ENCODE results near the gene DEFB113.

The DEFB113 gene

DNA sequence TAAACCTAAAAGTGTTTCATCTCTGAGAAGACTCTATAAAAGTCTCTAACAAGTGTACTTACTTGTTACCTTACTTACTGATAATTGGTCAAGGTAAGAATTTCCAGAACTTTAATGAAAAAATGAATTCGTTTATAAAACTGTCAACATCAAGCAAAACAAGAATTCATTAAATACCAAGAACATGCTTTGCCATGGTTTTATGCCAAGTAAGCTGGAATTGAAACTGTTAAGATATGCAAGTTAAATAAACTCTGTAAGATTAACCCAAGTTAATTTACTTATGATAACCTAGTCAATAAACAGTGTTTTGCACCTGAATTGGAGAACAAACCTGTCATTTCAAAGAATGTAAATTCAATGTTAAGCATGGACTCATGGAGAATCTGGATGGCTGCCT lies 17.1 kb upstream of the DEFB113 start:
- Histone ChIP-seq H3K27me3 (replicated peaks; ENCODE audit: insufficient read depth, low read length) (no peaks in the 10 kb centered on the region), H3K9me2 (replicated peaks; ENCODE audit: insufficient read depth, low read length) (no peaks in the 10 kb centered on the region), H3K4me1 (ENCODE audit: low read length) (no peaks in the 10 kb centered on the region), H3F3A (ENCODE audit: insufficient read depth, low read length) (no peaks in the 10 kb centered on the region), H3K9ac (ENCODE audit: low read length) (no peak overlapping the region), H3K4me3 (ENCODE audit: low read length) (no peak overlapping the region), H3K9me3 (replicated peaks; ENCODE audit: insufficient read depth, low read length) (no peaks in the 10 kb centered on the region), H3K4me2 (ENCODE audit: low read depth, low read length) (no peak overlapping the region), H3K27ac (ENCODE audit: low read length) (no peak overlapping the region), H4K20me1 (ENCODE audit: insufficient read depth, low read length) (no peaks in the 10 kb centered on the region), H2AFZ (ENCODE audit: low read length) (no peak overlapping the region), H3K36me3 (replicated peaks; ENCODE audit: insufficient read depth, low read length) (no peaks in the 10 kb centered on the region), H3K79me2 (ENCODE audit: low read length) (no peaks in the 10 kb centered on the region)
- no peak for TF ChIP-seq EZH2 (optimal IDR thresholded peaks at IDR 0.05; ENCODE audit: low read depth, low read length)
- TF ChIP-seq, protein P1, sequence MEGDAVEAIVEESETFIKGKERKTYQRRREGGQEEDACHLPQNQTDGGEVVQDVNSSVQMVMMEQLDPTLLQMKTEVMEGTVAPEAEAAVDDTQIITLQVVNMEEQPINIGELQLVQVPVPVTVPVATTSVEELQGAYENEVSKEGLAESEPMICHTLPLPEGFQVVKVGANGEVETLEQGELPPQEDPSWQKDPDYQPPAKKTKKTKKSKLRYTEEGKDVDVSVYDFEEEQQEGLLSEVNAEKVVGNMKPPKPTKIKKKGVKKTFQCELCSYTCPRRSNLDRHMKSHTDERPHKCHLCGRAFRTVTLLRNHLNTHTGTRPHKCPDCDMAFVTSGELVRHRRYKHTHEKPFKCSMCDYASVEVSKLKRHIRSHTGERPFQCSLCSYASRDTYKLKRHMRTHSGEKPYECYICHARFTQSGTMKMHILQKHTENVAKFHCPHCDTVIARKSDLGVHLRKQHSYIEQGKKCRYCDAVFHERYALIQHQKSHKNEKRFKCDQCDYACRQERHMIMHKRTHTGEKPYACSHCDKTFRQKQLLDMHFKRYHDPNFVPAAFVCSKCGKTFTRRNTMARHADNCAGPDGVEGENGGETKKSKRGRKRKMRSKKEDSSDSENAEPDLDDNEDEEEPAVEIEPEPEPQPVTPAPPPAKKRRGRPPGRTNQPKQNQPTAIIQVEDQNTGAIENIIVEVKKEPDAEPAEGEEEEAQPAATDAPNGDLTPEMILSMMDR (IDR thresholded peaks at IDR 0.05; ENCODE audit: low read length): no peak
- no peak for TF ChIP-seq EZH2phosphoT487 (IDR thresholded peaks at IDR 0.05; ENCODE audit: low read length)
- no peak for DNase-seq

DNA sequence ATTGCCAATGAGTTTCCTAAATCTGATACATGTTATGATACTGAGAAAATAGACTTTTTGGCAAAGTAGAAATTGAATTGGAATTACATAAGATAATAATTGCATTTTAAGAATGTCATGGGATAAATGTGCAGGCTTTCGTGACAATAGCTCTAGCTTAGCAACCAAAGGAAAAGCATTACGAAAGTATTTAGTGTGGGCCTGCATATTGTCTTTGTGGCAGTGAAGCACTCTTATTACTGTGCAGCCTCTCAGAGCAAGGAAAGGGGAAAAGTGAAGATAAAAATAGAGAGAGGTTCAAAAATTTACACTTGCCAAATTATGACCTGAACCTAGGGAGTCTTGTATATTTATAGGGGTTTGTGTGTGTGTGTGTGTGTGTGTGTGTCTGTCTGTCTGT lies 12.6 kb upstream of the DEFB113 start:
- Histone ChIP-seq H3K36me3 (replicated peaks; ENCODE audit: insufficient read depth, low read length) (no peaks in the 10 kb centered on the region), H3K9ac (ENCODE audit: low read length) (no peak overlapping the region), H3F3A (ENCODE audit: insufficient read depth, low read length) (no peaks in the 10 kb centered on the region), H3K4me1 (ENCODE audit: low read length) (no peaks in the 10 kb centered on the region), H3K9me2 (replicated peaks; ENCODE audit: insufficient read depth, low read length) (no peaks in the 10 kb centered on the region), H4K20me1 (ENCODE audit: insufficient read depth, low read length) (no peaks in the 10 kb centered on the region), H3K9me3 (replicated peaks; ENCODE audit: insufficient read depth, low read length) (no peaks in the 10 kb centered on the region), H3K27me3 (replicated peaks; ENCODE audit: insufficient read depth, low read length) (no peaks in the 10 kb centered on the region), H3K79me2 (ENCODE audit: low read length) (no peaks in the 10 kb centered on the region), H3K27ac (ENCODE audit: low read length) (no peak overlapping the region), H3K4me3 (ENCODE audit: low read length) (no peak overlapping the region), H3K4me2 (ENCODE audit: low read depth, low read length) (no peak overlapping the region), H2AFZ (ENCODE audit: low read length) (no peak overlapping the region)
- no peak for DNase-seq
- TF ChIP-seq, protein P1 (IDR thresholded peaks at IDR 0.05; ENCODE audit: low read length): no peak
- TF ChIP-seq EZH2 (optimal IDR thresholded peaks at IDR 0.05; ENCODE audit: low read depth, low read length) (no peak), EZH2phosphoT487 (IDR thresholded peaks at IDR 0.05; ENCODE audit: low read length) (no peak)

DNA sequence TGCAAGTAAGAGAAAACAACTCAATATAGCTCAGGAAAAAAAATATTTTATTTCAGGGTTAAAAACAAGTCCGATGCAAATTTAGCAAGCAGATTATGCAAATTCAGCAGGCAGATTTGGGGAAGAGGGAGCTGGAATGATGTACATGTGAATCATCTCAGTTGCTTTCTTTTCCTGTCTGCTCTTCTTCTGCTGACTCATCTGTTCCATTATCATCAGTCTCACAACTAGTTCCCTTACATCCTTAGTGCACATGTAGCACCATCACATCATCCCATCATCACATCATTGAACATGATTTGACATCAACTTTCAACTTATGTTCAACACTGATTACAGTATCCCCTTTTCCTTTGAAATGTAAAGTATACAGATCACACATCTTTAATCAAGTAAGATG lies 11.5 kb upstream of the DEFB113 start:
- Histone ChIP-seq H3K4me1 (ENCODE audit: low read length) (no peaks in the 10 kb centered on the region), H3K9ac (ENCODE audit: low read length) (no peak overlapping the region), H3F3A (ENCODE audit: insufficient read depth, low read length) (no peaks in the 10 kb centered on the region), H3K27ac (ENCODE audit: low read length) (no peak overlapping the region), H2AFZ (ENCODE audit: low read length) (no peak overlapping the region), H3K4me3 (ENCODE audit: low read length) (no peak overlapping the region), H3K79me2 (ENCODE audit: low read length) (no peaks in the 10 kb centered on the region), H3K27me3 (replicated peaks; ENCODE audit: insufficient read depth, low read length) (no peaks in the 10 kb centered on the region), H4K20me1 (ENCODE audit: insufficient read depth, low read length) (no peaks in the 10 kb centered on the region), H3K36me3 (replicated peaks; ENCODE audit: insufficient read depth, low read length) (no peaks in the 10 kb centered on the region), H3K9me2 (replicated peaks; ENCODE audit: insufficient read depth, low read length) (no peaks in the 10 kb centered on the region), H3K9me3 (replicated peaks; ENCODE audit: insufficient read depth, low read length) (no peaks in the 10 kb centered on the region), H3K4me2 (ENCODE audit: low read depth, low read length) (no peak overlapping the region)
- TF ChIP-seq, protein P1 (IDR thresholded peaks at IDR 0.05; ENCODE audit: low read length): no peak
- TF ChIP-seq EZH2 (optimal IDR thresholded peaks at IDR 0.05; ENCODE audit: low read depth, low read length): no peak
- no peak for TF ChIP-seq EZH2phosphoT487 (IDR thresholded peaks at IDR 0.05; ENCODE audit: low read length)
- no peak for DNase-seq

All from MM.1S (cell line).